HepG2 (cell line): Measurements from ENCODE around the gene EDEM1. TPM values are rescaled to one million over a fixed set of nuclear protein-coding genes. Genes with fewer than 3 reads are reported as not detected.

ENCODE experiments used
- CEBPG ChIP-seq: IDR thresholded peaks from 2 replicates; pipeline ENCODE4 v1.6.1; 2016
- FOSL2 ChIP-seq: sonication (generic); formaldehyde crosslinking; IDR thresholded peaks from 2 replicates; pipeline ENCODE4 v1.4.0; 2020; ENCODE audit warnings: missing genetic modification reagents
- FOXA1 ChIP-seq, 2 experiments: fragments of 450-650 bp in 1 of 2; sonication (generic) in 1 of 2; formaldehyde crosslinking in 1 of 2; IDR thresholded peaks; 2 replicates each; pipeline versions ENCODE4 v1.4.0 to v1.6.1; 2016 to 2020; ENCODE audit warnings: missing genetic modification reagents in 1 of 2
- FOXK1 ChIP-seq: sonication (generic); formaldehyde crosslinking; IDR thresholded peaks from 2 replicates; pipeline ENCODE4 v1.4.0; 2020; ENCODE audit warnings: low read depth, missing genetic modification reagents, borderline replicate concordance
- GABPB1 ChIP-seq: IDR thresholded peaks from 2 replicates; pipeline ENCODE4 v1.6.1; 2016; ENCODE audit warnings: mild to moderate bottlenecking, missing genetic modification reagents, moderate library complexity, missing compliant biosample characterization
- HOXA3 ChIP-seq: sonication (generic); formaldehyde crosslinking; IDR thresholded peaks from 2 replicates; pipeline ENCODE4 v1.5.0; 2020; ENCODE audit warnings: missing genetic modification reagents
- HOXA7 ChIP-seq: sonication (generic); formaldehyde crosslinking; IDR thresholded peaks from 2 replicates; pipeline ENCODE4 v1.8.1; 2022; ENCODE audit warnings: mild to moderate bottlenecking, missing genetic modification reagents, moderate library complexity
- NFE2L2 ChIP-seq: fragments of 150-350 bp; IDR thresholded peaks from 2 replicates; pipeline ENCODE4 v1.6.1; 2014; ENCODE audit warnings: low read length
- NFIB ChIP-seq: sonication (generic); formaldehyde crosslinking; IDR thresholded peaks from 2 replicates; pipeline ENCODE4 v1.9.0; 2021; ENCODE audit warnings: missing genetic modification reagents, mild to moderate bottlenecking, borderline replicate concordance
- ZC3H4 ChIP-seq: sonication (generic); formaldehyde crosslinking; IDR thresholded peaks from 2 replicates; pipeline ENCODE4 v1.4.0; 2020; ENCODE audit warnings: missing genetic modification reagents, borderline replicate concordance
- ZKSCAN1 ChIP-seq: fragments of 150-350 bp; IDR thresholded peaks from 2 replicates; pipeline ENCODE4 v1.6.1; 2014; ENCODE audit warnings: low read length
- ZNF205 ChIP-seq: IDR thresholded peaks from 2 replicates; pipeline ENCODE4 v1.6.1; 2018; ENCODE audit warnings: missing biosample characterization, missing genetic modification reagents
- ZNF451 ChIP-seq: sonication (generic); formaldehyde crosslinking; IDR thresholded peaks from 2 replicates; pipeline ENCODE4 v1.5.0; 2020; ENCODE audit warnings: mild to moderate bottlenecking, missing genetic modification reagents
- ZNF546 ChIP-seq: sonication (generic); formaldehyde crosslinking; conservative IDR thresholded peaks from 2 replicates; pipeline ENCODE4 v1.8.1; 2023; ENCODE audit warnings: mild to moderate bottlenecking, missing genetic modification reagents
- ZNF614 ChIP-seq: IDR thresholded peaks from 2 replicates; pipeline ENCODE4 v1.6.1; 2018; ENCODE audit warnings: missing biosample characterization, missing genetic modification reagents, inconsistent platforms, borderline replicate concordance
- ZNF792 ChIP-seq: IDR thresholded peaks from 2 replicates; pipeline ENCODE4 v1.6.1; 2016
- polyA plus RNA-seq, 8 experiments: library from polyadenylated mRNA; depleted of rRNA in 3 of 8; stranded (reverse) in 7 of 8; unstranded in 1 of 8; fragments of >200 nt; fragmentation: Illumina TruSeq in 4 of 8; extraction: Trizol in 4 of 8; gene quantifications; 2 replicates each; pipeline versions ENCODE4 v1.2.1 to v1.2.3, GENCODE V29; 2011 to 2016; ENCODE audit warnings: low read depth in 4 of 8, missing spikeins in 1 of 8, mixed read lengths in 1 of 8; ENCODE audit not compliant: insufficient read depth in 1 of 8
- total RNA-seq, 5 experiments: library from RNA; depleted of rRNA; stranded (reverse); fragments of >200 nt; fragmentation: Illumina TruSeq; extraction: Trizol; gene quantifications; 2 replicates each; pipeline ENCODE4 v1.2.3, GENCODE V29; 2016; ENCODE audit warnings: low read depth in 1 of 5
- TF ChIP-seq, protein P1 (sequence below): sonication (generic); formaldehyde crosslinking; IDR thresholded peaks from 2 replicates; pipeline ENCODE4 v1.4.0; 2020; ENCODE audit warnings: missing genetic modification reagents
- TF ChIP-seq, protein P2 (sequence below): sonication (generic); formaldehyde crosslinking; IDR thresholded peaks from 2 replicates; pipeline ENCODE4 v1.4.0; 2020; ENCODE audit warnings: missing genetic modification reagents, borderline replicate concordance
- TF ChIP-seq, protein P3 (sequence below): sonication (generic); formaldehyde crosslinking; IDR thresholded peaks from 2 replicates; pipeline ENCODE4 v1.4.0; 2020; ENCODE audit warnings: low read depth, mild to moderate bottlenecking, missing genetic modification reagents

EDEM1 gene
- total and polyA plus RNA-seq, 2 of the 13 experiments (the other 11 are each of a cell fraction or from before 2014, with no cell fraction given) = 13.8 to 25.8 TPM

DNA sequence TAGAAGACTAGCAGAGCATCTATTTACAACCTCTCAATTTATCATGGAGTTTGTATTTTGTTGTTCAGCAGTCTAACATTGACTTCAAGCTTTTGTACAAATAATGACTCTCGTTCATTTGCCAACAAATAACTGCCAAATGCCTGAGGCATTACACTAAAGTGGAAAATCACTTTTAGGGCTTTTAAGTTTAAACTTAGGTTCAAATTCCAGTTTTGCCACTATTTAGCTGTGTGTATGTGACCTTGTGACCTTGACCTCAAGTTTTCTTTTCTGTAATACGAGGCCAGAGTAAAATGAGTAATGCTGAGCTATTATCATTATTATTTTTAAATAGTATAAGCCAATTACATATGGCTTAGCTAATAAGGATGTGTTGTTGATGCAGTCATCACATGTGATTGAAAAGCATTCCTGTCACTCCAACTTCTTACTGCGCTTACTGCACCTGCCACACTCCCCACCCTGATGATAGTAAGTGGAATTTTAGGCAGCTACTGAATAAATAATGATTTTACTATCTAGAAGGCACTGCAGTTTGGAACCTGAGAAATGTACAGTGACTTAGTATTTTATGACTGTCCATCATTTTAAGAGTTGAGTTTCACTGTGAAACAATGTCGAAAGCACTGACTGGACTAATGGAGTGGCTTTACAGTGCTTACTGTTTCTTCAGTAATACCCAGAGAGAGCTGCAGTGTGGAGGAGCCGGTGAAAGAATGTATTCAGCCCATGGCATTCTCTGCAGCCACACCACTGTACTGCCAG lies 49.1 kb upstream of the EDEM1 start (continued):
- TF ChIP-seq, protein P1, sequence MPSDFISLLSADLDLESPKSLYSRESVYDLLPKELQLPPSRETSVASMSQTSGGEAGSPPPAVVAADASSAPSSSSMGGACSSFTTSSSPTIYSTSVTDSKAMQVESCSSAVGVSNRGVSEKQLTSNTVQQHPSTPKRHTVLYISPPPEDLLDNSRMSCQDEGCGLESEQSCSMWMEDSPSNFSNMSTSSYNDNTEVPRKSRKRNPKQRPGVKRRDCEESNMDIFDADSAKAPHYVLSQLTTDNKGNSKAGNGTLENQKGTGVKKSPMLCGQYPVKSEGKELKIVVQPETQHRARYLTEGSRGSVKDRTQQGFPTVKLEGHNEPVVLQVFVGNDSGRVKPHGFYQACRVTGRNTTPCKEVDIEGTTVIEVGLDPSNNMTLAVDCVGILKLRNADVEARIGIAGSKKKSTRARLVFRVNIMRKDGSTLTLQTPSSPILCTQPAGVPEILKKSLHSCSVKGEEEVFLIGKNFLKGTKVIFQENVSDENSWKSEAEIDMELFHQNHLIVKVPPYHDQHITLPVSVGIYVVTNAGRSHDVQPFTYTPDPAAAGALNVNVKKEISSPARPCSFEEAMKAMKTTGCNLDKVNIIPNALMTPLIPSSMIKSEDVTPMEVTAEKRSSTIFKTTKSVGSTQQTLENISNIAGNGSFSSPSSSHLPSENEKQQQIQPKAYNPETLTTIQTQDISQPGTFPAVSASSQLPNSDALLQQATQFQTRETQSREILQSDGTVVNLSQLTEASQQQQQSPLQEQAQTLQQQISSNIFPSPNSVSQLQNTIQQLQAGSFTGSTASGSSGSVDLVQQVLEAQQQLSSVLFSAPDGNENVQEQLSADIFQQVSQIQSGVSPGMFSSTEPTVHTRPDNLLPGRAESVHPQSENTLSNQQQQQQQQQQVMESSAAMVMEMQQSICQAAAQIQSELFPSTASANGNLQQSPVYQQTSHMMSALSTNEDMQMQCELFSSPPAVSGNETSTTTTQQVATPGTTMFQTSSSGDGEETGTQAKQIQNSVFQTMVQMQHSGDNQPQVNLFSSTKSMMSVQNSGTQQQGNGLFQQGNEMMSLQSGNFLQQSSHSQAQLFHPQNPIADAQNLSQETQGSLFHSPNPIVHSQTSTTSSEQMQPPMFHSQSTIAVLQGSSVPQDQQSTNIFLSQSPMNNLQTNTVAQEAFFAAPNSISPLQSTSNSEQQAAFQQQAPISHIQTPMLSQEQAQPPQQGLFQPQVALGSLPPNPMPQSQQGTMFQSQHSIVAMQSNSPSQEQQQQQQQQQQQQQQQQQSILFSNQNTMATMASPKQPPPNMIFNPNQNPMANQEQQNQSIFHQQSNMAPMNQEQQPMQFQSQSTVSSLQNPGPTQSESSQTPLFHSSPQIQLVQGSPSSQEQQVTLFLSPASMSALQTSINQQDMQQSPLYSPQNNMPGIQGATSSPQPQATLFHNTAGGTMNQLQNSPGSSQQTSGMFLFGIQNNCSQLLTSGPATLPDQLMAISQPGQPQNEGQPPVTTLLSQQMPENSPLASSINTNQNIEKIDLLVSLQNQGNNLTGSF (CRISPR knock-in tag) = no peak
- TF ChIP-seq NFE2L2 (no peak), GABPB1 (no peak), ZNF792 (CRISPR knock-in tag) (no peak), ZC3H4 (CRISPR knock-in tag) (no peak), ZNF614 (0 out of 2 replicates have a peak, but pooled peaks have one; percentile 22), ZKSCAN1 (no peak), FOXK1 (CRISPR knock-in tag) (no peak), HOXA3 (CRISPR knock-in tag) (no peak), ZNF451 (no peak), CEBPG (CRISPR knock-in tag) (no peak), ZNF205 (no peak), FOXA1 (IDR thresholded peaks at IDR 0.05) (no peak), FOXA1 (CRISPR knock-in tag; IDR thresholded peaks at IDR 0.05) (no peak), FOSL2 (CRISPR knock-in tag) (peak; percentile 22), NFIB (CRISPR knock-in tag) (no peak), HOXA7 (CRISPR knock-in tag) (no peak), ZNF546 (CRISPR knock-in tag) (no peak)
- TF ChIP-seq, protein P2, sequence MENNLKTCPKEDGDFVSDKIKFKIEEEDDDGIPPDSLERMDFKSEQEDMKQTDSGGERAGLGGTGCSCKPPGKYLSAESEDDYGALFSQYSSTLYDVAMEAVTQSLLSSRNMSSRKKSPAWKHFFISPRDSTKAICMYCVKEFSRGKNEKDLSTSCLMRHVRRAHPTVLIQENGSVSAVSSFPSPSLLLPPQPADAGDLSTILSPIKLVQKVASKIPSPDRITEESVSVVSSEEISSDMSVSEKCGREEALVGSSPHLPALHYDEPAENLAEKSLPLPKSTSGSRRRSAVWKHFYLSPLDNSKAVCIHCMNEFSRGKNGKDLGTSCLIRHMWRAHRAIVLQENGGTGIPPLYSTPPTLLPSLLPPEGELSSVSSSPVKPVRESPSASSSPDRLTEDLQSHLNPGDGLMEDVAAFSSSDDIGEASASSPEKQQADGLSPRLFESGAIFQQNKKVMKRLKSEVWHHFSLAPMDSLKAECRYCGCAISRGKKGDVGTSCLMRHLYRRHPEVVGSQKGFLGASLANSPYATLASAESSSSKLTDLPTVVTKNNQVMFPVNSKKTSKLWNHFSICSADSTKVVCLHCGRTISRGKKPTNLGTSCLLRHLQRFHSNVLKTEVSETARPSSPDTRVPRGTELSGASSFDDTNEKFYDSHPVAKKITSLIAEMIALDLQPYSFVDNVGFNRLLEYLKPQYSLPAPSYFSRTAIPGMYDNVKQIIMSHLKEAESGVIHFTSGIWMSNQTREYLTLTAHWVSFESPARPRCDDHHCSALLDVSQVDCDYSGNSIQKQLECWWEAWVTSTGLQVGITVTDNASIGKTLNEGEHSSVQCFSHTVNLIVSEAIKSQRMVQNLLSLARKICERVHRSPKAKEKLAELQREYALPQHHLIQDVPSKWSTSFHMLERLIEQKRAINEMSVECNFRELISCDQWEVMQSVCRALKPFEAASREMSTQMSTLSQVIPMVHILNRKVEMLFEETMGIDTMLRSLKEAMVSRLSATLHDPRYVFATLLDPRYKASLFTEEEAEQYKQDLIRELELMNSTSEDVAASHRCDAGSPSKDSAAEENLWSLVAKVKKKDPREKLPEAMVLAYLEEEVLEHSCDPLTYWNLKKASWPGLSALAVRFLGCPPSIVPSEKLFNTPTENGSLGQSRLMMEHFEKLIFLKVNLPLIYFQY (CRISPR knock-in tag) = no peak
- TF ChIP-seq, protein P3, sequence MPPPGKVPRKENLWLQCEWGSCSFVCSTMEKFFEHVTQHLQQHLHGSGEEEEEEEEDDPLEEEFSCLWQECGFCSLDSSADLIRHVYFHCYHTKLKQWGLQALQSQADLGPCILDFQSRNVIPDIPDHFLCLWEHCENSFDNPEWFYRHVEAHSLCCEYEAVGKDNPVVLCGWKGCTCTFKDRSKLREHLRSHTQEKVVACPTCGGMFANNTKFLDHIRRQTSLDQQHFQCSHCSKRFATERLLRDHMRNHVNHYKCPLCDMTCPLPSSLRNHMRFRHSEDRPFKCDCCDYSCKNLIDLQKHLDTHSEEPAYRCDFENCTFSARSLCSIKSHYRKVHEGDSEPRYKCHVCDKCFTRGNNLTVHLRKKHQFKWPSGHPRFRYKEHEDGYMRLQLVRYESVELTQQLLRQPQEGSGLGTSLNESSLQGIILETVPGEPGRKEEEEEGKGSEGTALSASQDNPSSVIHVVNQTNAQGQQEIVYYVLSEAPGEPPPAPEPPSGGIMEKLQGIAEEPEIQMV = no peak
